22Rv1 (cell line): Measurements from ENCODE around the gene CEP131.

ENCODE experiments used
- CTCF ChIP-seq: fragments of 450-650 bp; IDR thresholded peaks from 2 replicates; pipeline ENCODE4 v1.5.1; 2017; ENCODE audit warnings: mild to moderate bottlenecking
- ZFX ChIP-seq: fragments of 450-650 bp; IDR thresholded peaks from 2 replicates; pipeline ENCODE4 v1.6.1; 2017; ENCODE audit warnings: antibody characterized with exemption, borderline replicate concordance

GRCh38 chr17:81228420-81228819 lies 5.7 kb upstream of the CEP131 start:
- no peak for TF ChIP-seq CTCF
- no peak for TF ChIP-seq ZFX
